ENCODE measurements around the gene AP4E1.

Gene AP4E1

DNA sequence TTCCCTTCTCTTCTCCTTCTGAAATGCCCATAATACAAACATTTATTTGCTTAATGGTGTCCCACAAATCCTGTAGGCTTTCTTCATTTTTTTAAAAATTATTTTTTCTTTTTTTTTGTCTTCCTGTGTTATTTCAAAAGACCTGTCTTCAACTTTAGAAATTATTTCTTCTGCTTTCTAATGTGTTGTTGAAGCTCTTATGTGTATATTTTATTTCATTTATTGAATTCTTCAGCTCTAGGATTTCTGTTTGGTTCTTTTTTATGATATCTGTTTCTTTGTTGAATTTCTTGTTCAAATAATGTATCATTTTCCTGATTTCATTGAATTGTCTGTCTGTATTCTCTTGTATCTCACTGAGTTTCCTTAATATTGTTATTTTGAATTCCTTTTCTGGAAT lies 63.1 kb downstream of the AP4E1 start:
- TF ChIP-seq, protein P1, sequence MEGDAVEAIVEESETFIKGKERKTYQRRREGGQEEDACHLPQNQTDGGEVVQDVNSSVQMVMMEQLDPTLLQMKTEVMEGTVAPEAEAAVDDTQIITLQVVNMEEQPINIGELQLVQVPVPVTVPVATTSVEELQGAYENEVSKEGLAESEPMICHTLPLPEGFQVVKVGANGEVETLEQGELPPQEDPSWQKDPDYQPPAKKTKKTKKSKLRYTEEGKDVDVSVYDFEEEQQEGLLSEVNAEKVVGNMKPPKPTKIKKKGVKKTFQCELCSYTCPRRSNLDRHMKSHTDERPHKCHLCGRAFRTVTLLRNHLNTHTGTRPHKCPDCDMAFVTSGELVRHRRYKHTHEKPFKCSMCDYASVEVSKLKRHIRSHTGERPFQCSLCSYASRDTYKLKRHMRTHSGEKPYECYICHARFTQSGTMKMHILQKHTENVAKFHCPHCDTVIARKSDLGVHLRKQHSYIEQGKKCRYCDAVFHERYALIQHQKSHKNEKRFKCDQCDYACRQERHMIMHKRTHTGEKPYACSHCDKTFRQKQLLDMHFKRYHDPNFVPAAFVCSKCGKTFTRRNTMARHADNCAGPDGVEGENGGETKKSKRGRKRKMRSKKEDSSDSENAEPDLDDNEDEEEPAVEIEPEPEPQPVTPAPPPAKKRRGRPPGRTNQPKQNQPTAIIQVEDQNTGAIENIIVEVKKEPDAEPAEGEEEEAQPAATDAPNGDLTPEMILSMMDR (IDR thresholded peaks at IDR 0.05; ENCODE audit: low read depth, low read length): no peak
- no peak overlapping the region for H3K9ac ChIP-seq (ENCODE audit: low read length)
- H3K27ac ChIP-seq (ENCODE audit: low read length): no peak overlapping the region
- H3K36me3 ChIP-seq (replicated peaks; ENCODE audit: low read depth, low read length): peaks cover 55% of the 10 kb centered on the region
- no peaks in the 10 kb centered on the region for H3K4me1 ChIP-seq (ENCODE audit: low read length)
- peaks cover 15% of the 10 kb centered on the region; the same call in 1 of the 2 replicates for H3K9me3 ChIP-seq (ENCODE audit: insufficient read depth, low read length)
- no peak overlapping the region for H2AFZ ChIP-seq (ENCODE audit: low read depth, low read length)
- no peaks in the 10 kb centered on the region for H3K27me3 ChIP-seq (ENCODE audit: low read depth, low read length)
- no peaks in the 10 kb centered on the region for H3K79me2 ChIP-seq (ENCODE audit: low read length)
- H3K4me3 ChIP-seq (ENCODE audit: low read length): no peak overlapping the region
- no peak overlapping the region for H3K4me2 ChIP-seq (ENCODE audit: low read length)
- H4K20me1 ChIP-seq (ENCODE audit: insufficient read depth, low read length): no peaks in the 10 kb centered on the region

DNA sequence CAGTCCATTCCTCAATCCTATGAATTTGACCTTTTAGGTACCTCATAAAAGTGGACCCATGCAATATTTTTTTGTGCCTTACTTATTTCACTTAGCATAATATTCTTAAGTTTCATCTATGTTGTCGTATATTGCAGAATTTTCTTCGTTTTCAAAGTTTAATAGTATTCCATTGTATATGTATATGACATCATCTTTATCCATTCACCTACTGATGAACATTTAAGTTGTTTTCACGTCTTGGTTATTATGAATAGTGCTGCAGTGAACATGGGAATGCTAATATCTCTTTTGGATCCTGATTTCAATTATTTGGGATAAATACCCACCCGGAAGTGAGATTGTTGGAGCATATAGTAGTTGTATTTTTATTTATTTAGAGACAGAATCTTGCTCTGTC lies 65.1 kb downstream of the AP4E1 start:
- no peak overlapping the region for H3K4me3 ChIP-seq (ENCODE audit: low read length)
- peaks cover 15% of the 10 kb centered on the region; the same call in 1 of the 2 replicates for H3K9me3 ChIP-seq (ENCODE audit: insufficient read depth, low read length)
- no peaks in the 10 kb centered on the region for H4K20me1 ChIP-seq (ENCODE audit: insufficient read depth, low read length)
- no peak overlapping the region for H3K4me2 ChIP-seq (ENCODE audit: low read length)
- no peak overlapping the region for H3K27ac ChIP-seq (ENCODE audit: low read length)
- TF ChIP-seq, protein P1 (IDR thresholded peaks at IDR 0.05; ENCODE audit: low read depth, low read length): no peak
- TF ChIP-seq EZH2phosphoT487 (IDR thresholded peaks at IDR 0.05; ENCODE audit: low read depth): no peak
- H3K4me1 ChIP-seq (ENCODE audit: low read length): no peaks in the 10 kb centered on the region
- no peak overlapping the region for H2AFZ ChIP-seq (ENCODE audit: low read depth, low read length)
- no peaks in the 10 kb centered on the region for H3K27me3 ChIP-seq (ENCODE audit: low read depth, low read length)
- H3K79me2 ChIP-seq (ENCODE audit: low read length): no peaks in the 10 kb centered on the region
- no peak overlapping the region for H3K9ac ChIP-seq (ENCODE audit: low read length)
- peaks cover 48% of the 10 kb centered on the region for H3K36me3 ChIP-seq (replicated peaks; ENCODE audit: low read depth, low read length)

DNA sequence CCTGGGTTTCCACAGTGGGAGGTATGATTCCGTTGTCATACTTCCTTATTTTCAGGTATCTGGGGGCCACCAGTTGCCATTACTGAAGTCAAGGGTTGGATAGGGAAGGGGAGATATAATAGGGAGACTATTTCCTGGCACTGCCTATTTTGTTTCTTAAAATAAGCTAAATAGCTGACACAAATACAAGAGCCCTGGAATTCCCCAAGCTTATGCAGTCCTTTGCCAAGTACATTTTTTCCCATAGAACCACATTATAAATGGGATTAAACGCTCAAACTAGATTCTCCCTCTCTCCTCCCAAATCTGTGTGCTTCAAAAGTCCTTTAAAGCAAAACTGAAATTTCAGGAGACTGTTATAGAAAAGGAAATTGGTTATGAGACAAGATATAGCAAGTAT lies 68.7 kb downstream of the AP4E1 start:
- no peaks in the 10 kb centered on the region for H4K20me1 ChIP-seq (ENCODE audit: insufficient read depth, low read length)
- no peak overlapping the region for H3K27ac ChIP-seq (ENCODE audit: low read length)
- no peaks in the 10 kb centered on the region for H3K4me1 ChIP-seq (ENCODE audit: low read length)
- no peak for TF ChIP-seq EZH2phosphoT487 (IDR thresholded peaks at IDR 0.05; ENCODE audit: low read depth)
- TF ChIP-seq, protein P1 (IDR thresholded peaks at IDR 0.05; ENCODE audit: low read depth, low read length): no peak
- H3K27me3 ChIP-seq (ENCODE audit: low read depth, low read length): no peaks in the 10 kb centered on the region
- H3K4me2 ChIP-seq (ENCODE audit: low read length): no peak overlapping the region
- peaks cover 24% of the 10 kb centered on the region for H3K36me3 ChIP-seq (replicated peaks; ENCODE audit: low read depth, low read length)
- no peak overlapping the region for H2AFZ ChIP-seq (ENCODE audit: low read depth, low read length)
- no peak overlapping the region for H3K9ac ChIP-seq (ENCODE audit: low read length)
- no peaks in the 10 kb centered on the region; the same call in 1 of the 2 replicates for H3K9me3 ChIP-seq (ENCODE audit: insufficient read depth, low read length)
- H3K79me2 ChIP-seq (ENCODE audit: low read length): no peaks in the 10 kb centered on the region
- H3K4me3 ChIP-seq (ENCODE audit: low read length): no peak overlapping the region

DNA sequence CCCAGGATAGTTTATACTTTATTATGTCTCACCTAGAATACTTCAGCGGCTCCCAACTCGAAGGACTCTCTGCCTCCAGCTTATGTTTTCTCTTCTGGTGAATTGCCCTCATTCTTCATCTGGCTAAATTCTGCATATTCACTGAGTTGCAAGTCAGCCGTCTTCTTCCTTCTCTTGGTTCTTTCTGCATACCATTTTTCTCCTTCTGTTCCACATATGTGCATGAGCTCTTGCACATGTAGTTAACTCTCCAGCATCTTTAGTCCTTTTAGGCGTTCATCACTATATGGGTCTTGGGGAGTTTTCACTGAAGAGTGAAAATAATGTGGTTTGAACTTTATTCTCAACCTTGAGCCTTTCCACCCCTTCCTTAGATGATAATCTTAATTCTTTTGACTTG lies 70.1 kb downstream of the AP4E1 start:
- Histone ChIP-seq H3K9ac (ENCODE audit: low read length) (no peak overlapping the region), H3K27me3 (ENCODE audit: low read depth, low read length) (no peaks in the 10 kb centered on the region), H3K9me3 (ENCODE audit: insufficient read depth, low read length) (no peaks in the 10 kb centered on the region), H3K36me3 (replicated peaks; ENCODE audit: low read depth, low read length) (peaks cover 13% of the 10 kb centered on the region), H3K27ac (ENCODE audit: low read length) (no peak overlapping the region), H2AFZ (ENCODE audit: low read depth, low read length) (no peak overlapping the region), H3K4me1 (ENCODE audit: low read length) (no peaks in the 10 kb centered on the region), H4K20me1 (ENCODE audit: insufficient read depth, low read length) (no peaks in the 10 kb centered on the region), H3K79me2 (ENCODE audit: low read length) (no peaks in the 10 kb centered on the region), H3K4me3 (ENCODE audit: low read length) (no peak overlapping the region), H3K4me2 (ENCODE audit: low read length) (no peak overlapping the region)
- TF ChIP-seq EZH2phosphoT487 (IDR thresholded peaks at IDR 0.05; ENCODE audit: low read depth): no peak
- TF ChIP-seq, protein P1 (IDR thresholded peaks at IDR 0.05; ENCODE audit: low read depth, low read length): no peak

Measured in OCI-LY3 (cell line).